ENCODE measurements around the gene YEATS4. TPM values are rescaled to one million over a fixed set of nuclear protein-coding genes. Genes with fewer than 3 reads are reported as not detected.

The YEATS4 gene
- total RNA-seq, 4 donors from 2014 or later, result 10.0 to 21.7 (median 16.8) TPM

GRCh38 chr12:69417231-69417630, 57.7 kb downstream of the YEATS4 start:
- 96% methylated on average over 5 of the region's 5 CpGs for WGBS, 2 donors
- intact Hi-C loops (cut with DNase I; ENCODE audit: low total_unique reads), result loop anchor here (10.0 kb wide), 1 partner anchor 158 kb away; no protein-coding TSS in a partner anchor
- TF ChIP-seq, protein P1, sequence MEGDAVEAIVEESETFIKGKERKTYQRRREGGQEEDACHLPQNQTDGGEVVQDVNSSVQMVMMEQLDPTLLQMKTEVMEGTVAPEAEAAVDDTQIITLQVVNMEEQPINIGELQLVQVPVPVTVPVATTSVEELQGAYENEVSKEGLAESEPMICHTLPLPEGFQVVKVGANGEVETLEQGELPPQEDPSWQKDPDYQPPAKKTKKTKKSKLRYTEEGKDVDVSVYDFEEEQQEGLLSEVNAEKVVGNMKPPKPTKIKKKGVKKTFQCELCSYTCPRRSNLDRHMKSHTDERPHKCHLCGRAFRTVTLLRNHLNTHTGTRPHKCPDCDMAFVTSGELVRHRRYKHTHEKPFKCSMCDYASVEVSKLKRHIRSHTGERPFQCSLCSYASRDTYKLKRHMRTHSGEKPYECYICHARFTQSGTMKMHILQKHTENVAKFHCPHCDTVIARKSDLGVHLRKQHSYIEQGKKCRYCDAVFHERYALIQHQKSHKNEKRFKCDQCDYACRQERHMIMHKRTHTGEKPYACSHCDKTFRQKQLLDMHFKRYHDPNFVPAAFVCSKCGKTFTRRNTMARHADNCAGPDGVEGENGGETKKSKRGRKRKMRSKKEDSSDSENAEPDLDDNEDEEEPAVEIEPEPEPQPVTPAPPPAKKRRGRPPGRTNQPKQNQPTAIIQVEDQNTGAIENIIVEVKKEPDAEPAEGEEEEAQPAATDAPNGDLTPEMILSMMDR (IDR thresholded peaks at IDR 0.05), result no peak
- TF ChIP-seq POLR2A (IDR thresholded peaks at IDR 0.05), result no peak
- no peak for DNase-seq (ENCODE audit: low spot score in 2 of 2)
- H3K4me3 ChIP-seq (ENCODE audit: low read depth, poor library complexity, severe bottlenecking), result no peak overlapping the region

GRCh38 chr12:69417741-69418167, 58.2 kb downstream of the YEATS4 start:
- no peak for DNase-seq (ENCODE audit: low spot score in 2 of 2)
- H3K4me3 ChIP-seq (ENCODE audit: low read depth, poor library complexity, severe bottlenecking), result no peak overlapping the region
- intact Hi-C loops (cut with DNase I; ENCODE audit: low total_unique reads), result loop anchor here (10.0 kb wide), 1 partner anchor 157 kb away; no protein-coding TSS in a partner anchor
- no peak for TF ChIP-seq POLR2A (IDR thresholded peaks at IDR 0.05)
- TF ChIP-seq, protein P1 (IDR thresholded peaks at IDR 0.05), result no peak
- 93 to 96% methylated on average over 5 of the region's 5 CpGs for WGBS, 2 donors

DNA sequence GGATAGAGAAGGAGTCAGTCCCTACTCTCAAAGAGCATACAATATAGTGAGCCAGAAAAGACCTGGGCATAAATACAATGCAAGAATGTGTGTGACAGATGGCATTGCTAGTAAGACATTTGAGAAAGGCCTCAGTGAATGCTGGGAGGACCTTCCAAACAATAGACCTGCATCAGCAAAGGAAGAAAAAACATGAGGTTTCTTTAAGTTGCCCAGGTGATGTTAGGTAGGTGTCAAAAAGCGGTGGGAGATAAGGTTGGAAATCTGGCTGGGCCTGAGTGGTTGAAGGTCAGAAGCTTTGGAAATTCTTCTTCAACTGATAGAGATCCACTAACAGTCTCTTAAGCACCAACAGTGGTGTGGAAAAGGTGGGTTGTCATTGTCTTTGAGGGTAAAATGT, 60.2 kb downstream of the YEATS4 start:
- no peak for DNase-seq (ENCODE audit: low spot score in 2 of 2)
- TF ChIP-seq, protein P1 (IDR thresholded peaks at IDR 0.05), result no peak
- intact Hi-C loops (cut with DNase I; ENCODE audit: low total_unique reads), result loop anchor here (10.0 kb wide), 1 partner anchor 155 kb away; no protein-coding TSS in a partner anchor
- H3K4me3 ChIP-seq (ENCODE audit: low read depth, poor library complexity, severe bottlenecking), result no peak overlapping the region
- WGBS, 2 donors, result 91 to 97% methylated on average over 1 of the region's 1 CpG

- WGBS, 2 donors, result 95 to 96% methylated on average over 3 of the region's 3 CpGs
- DNase-seq (ENCODE audit: low spot score in 2 of 2), result no peak
- H3K4me3 ChIP-seq (ENCODE audit: low read depth, poor library complexity, severe bottlenecking), result no peak overlapping the region
- TF ChIP-seq, protein P1 (IDR thresholded peaks at IDR 0.05), result no peak
- TF ChIP-seq POLR2A (IDR thresholded peaks at IDR 0.05), result no peak
- intact Hi-C loops (cut with DNase I; ENCODE audit: low total_unique reads), result no loop called here
Observed at GRCh38 chr12:69421548-69421947, 62.0 kb downstream of the YEATS4 start.

GRCh38 chr12:69423037-69423905, 63.7 kb downstream of the YEATS4 start:
- TF ChIP-seq POLR2A (IDR thresholded peaks at IDR 0.05), result no peak
- TF ChIP-seq, protein P1 (IDR thresholded peaks at IDR 0.05), result no peak
- WGBS, 2 donors, result 88 to 91% methylated on average over 5 of the region's 5 CpGs
- DNase-seq (ENCODE audit: low spot score in 2 of 2), result no peak
- intact Hi-C loops (cut with DNase I; ENCODE audit: low total_unique reads), result no loop called here
- H3K4me3 ChIP-seq (ENCODE audit: low read depth, poor library complexity, severe bottlenecking), result no peak overlapping the region

Measured in lower leg skin (tissue), 4 donors.